Esophagus muscularis mucosa (tissue), 4 donors: ENCODE measurements around the gene DHX30.

ENCODE experiments used
- EP300 ChIP-seq: sonication (generic); formaldehyde crosslinking; IDR thresholded peaks from one replicate; pipeline ENCODE4 v1.6.1; 2017; ENCODE audit warnings: antibody characterized with exemption
- POLR2A ChIP-seq: fragments of 450-650 bp; IDR thresholded peaks from one replicate; pipeline ENCODE4 v1.6.1; 2017; ENCODE audit warnings: antibody characterized with exemption, moderate library complexity, mild to moderate bottlenecking, low read depth
- POLR2AphosphoS5 ChIP-seq, 2 donors: sonication (generic); formaldehyde crosslinking; IDR thresholded peaks; one replicate each; pipeline ENCODE4 v1.6.1; 2017; ENCODE audit warnings: antibody characterized with exemption in 2 of 2
- TF ChIP-seq, protein P1 (sequence below), 3 experiments: fragments of 200-600 bp in 2 of 3; fragments of 450-650 bp in 1 of 3; sonication (generic) in 2 of 3; IDR thresholded peaks; one replicate each; pipeline ENCODE4 v1.5.1; 2017 to 2019; ENCODE audit warnings: antibody characterized with exemption in 3 of 3, mild to moderate bottlenecking in 2 of 3, moderate library complexity in 1 of 3

DNA sequence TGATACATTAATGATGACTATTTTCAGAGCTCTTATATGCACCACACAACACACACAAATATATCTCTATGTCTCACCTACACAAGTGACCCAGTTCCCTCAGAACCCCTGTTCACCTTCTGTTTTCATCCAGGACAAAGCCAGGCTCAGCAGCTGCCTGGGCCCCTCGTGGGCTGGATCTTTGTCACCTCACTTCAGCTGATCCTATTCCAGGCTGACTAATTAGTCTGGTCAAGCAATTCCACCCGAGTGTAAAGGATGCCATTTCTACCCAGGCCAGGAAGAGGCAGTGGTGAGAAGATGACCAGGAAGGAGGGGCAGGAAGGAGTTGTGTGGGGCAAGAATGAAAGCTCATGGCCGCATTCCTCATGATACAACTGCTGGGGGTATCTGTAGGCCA, 62.3 kb downstream of the DHX30 start:
- TF ChIP-seq, protein P1, sequence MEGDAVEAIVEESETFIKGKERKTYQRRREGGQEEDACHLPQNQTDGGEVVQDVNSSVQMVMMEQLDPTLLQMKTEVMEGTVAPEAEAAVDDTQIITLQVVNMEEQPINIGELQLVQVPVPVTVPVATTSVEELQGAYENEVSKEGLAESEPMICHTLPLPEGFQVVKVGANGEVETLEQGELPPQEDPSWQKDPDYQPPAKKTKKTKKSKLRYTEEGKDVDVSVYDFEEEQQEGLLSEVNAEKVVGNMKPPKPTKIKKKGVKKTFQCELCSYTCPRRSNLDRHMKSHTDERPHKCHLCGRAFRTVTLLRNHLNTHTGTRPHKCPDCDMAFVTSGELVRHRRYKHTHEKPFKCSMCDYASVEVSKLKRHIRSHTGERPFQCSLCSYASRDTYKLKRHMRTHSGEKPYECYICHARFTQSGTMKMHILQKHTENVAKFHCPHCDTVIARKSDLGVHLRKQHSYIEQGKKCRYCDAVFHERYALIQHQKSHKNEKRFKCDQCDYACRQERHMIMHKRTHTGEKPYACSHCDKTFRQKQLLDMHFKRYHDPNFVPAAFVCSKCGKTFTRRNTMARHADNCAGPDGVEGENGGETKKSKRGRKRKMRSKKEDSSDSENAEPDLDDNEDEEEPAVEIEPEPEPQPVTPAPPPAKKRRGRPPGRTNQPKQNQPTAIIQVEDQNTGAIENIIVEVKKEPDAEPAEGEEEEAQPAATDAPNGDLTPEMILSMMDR (IDR thresholded peaks at IDR 0.05), result no peak
- no peak for TF ChIP-seq POLR2A
- no peak for TF ChIP-seq EP300
- TF ChIP-seq POLR2AphosphoS5 (IDR thresholded peaks at IDR 0.05), result no peak
